Heart left ventricle (tissue), 13 donors: ENCODE data around the gene URM1.

Experiments used
- POLR2A ChIP-seq, 2 donors: fragments of 450-650 bp; IDR thresholded peaks; one replicate each; pipeline ENCODE4 v1.6.1; 2017; ENCODE audit warnings: antibody characterized with exemption in 2 of 2, mild to moderate bottlenecking in 2 of 2, moderate library complexity in 2 of 2
- TF ChIP-seq, protein P1 (sequence below), 12 donors: fragments of 200-600 bp; sonication (generic) in 4 of 12; IDR thresholded peaks; one replicate each; pipeline versions ENCODE4 v1.5.0 to v1.8.0; 2018 to 2022; ENCODE audit warnings: antibody characterized with exemption in 12 of 12, mild to moderate bottlenecking in 5 of 12
- donor health status: ischemic (EF 13 %, LVEDD 7.1; RV severe dilation, severe dysfunction).
- donor health status: DM: no; HTN: yes; CAD: no.
- donor health status: DM: no; HTN: no; CAD: no.
- donor health status: ischemic (EF 25% LVEDD 6.9; RV normal size, moderate dysfunction).
- donor health status: ischemic (EF 25% LVEDD 5.7; RV mildly dilated, moderate dysfunction).
- donor health status: ischemic (EF 35%, LVEDD 5.7; RV mildly dilated, moderate dysfunction).
- donor health status: nonischemic (EF 11% LVEDD 7.7; RV severe dilation, severe dysfunction).
- donor health status: DM: yes; HTN: yes; CAD: no.
- donor health status: PGD.
- donor health status: ischemic (EF 29% LVEDD 5.4; RV normal size, mild dysfunction).
- donor health status: nonischemic (EF 23%, LVEDD 6.1; RV moderate dilation, normal function).

DNA sequence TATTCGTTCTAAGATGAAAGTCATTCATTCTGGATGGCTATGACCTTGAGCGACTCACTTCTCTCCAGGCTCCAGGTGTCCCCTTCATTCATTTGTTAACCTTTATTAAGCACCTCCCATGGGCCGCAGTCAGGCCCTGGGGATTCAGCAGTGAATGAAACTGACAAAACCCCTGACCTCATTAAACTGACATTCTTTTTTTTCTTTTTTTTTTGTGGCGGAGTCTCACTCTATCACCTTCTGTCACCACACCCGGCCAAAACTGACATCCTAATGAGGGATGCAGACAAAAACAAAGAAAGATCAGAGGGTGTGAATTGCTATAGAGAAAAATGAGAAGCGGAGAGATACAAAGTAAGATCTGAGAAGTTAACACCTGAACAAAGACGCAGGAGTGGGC lies 68.1 kb downstream of the URM1 start:
- TF ChIP-seq, protein P1, sequence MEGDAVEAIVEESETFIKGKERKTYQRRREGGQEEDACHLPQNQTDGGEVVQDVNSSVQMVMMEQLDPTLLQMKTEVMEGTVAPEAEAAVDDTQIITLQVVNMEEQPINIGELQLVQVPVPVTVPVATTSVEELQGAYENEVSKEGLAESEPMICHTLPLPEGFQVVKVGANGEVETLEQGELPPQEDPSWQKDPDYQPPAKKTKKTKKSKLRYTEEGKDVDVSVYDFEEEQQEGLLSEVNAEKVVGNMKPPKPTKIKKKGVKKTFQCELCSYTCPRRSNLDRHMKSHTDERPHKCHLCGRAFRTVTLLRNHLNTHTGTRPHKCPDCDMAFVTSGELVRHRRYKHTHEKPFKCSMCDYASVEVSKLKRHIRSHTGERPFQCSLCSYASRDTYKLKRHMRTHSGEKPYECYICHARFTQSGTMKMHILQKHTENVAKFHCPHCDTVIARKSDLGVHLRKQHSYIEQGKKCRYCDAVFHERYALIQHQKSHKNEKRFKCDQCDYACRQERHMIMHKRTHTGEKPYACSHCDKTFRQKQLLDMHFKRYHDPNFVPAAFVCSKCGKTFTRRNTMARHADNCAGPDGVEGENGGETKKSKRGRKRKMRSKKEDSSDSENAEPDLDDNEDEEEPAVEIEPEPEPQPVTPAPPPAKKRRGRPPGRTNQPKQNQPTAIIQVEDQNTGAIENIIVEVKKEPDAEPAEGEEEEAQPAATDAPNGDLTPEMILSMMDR (IDR thresholded peaks at IDR 0.05): no peak
- no peak for TF ChIP-seq POLR2A (IDR thresholded peaks at IDR 0.05)
